ENCODE results near the gene TMEM259. TPM values are rescaled to one million over a fixed set of nuclear protein-coding genes. Genes with fewer than 3 reads are reported as not detected.

TMEM259 gene
- total RNA-seq, 1 experiment from 2014 or later = 171 TPM

DNA sequence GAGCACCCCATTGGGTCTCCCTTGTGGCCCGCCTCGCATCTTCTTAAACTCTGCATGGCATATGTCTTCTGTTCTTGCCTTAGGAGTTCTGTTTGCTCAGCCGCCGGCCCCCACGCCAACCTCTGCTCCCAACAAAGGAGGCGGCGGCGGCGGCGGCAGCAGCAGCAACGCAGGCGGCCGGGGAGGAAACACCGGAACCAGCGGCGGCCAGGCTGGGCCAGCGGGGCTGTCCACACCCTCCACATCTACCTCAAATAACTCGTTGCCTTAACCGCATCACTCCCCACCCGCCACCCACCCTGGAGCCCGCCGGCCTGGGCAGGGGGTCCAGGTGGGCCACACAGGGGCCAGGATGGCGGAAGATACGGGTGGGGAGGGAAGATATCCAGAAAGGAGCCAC, 49.1 kb downstream of the TMEM259 start:
- no peak overlapping the region for H2BK120ac ChIP-seq (ENCODE audit: low read depth, low read length, poor library complexity, severe bottlenecking)

More for the DNA sequence above, 49.1 kb downstream of the TMEM259 start:
- H4K8ac ChIP-seq (replicated peaks; ENCODE audit: insufficient read length, low read depth, low read length) = no peak overlapping the region
- H3K27ac Mint-ChIP-seq = no peak overlapping the region
- H2BK5ac ChIP-seq (ENCODE audit: insufficient read length, low read length) = no peak overlapping the region
- peaks cover 0 to 12% of the 10 kb centered on the region in 2 experiments; a peak in 1 of 4 replicates for H3K4me1 Mint-ChIP-seq
- H2AK5ac ChIP-seq (ENCODE audit: insufficient read length, low read length) = no peak overlapping the region
- H3K18ac ChIP-seq (ENCODE audit: insufficient read length, low read depth, low read length) = no peak overlapping the region
- peaks cover 7% of the 10 kb centered on the region for H3K9me3 ChIP-seq (ENCODE audit: control insufficient read depth, low read depth, low read length)
- no peak overlapping the region for H3T11ph ChIP-seq (ENCODE audit: low read length)
- H2BK15ac ChIP-seq (ENCODE audit: low read depth, low read length) = no peak overlapping the region
- H3K14ac ChIP-seq (ENCODE audit: insufficient read depth, low read length) = no peak overlapping the region
- no peaks in the 10 kb centered on the region for H3K27me3 ChIP-seq (ENCODE audit: insufficient read depth, low read length)
- no peak overlapping the region for H3K56ac ChIP-seq (ENCODE audit: insufficient read length, low read depth, low read length)
- H3K23me2 ChIP-seq (ENCODE audit: insufficient read length, low read depth, low read length, poor library complexity, severe bottlenecking) = no peaks in the 10 kb centered on the region
- peaks cover 9 to 17% of the 10 kb centered on the region in 2 experiments for H3K9me3 Mint-ChIP-seq
- no peak overlapping the region for H3K4me3 Mint-ChIP-seq
- WGBS (ENCODE audit: extremely low coverage, insufficient read length, low lambda C conversion rate) = no CpG with 5 or more reads among the region's 24 CpGs
- H4K91ac ChIP-seq (ENCODE audit: insufficient read length, low read depth, low read length) = no peak overlapping the region
- TF ChIP-seq, protein P1, sequence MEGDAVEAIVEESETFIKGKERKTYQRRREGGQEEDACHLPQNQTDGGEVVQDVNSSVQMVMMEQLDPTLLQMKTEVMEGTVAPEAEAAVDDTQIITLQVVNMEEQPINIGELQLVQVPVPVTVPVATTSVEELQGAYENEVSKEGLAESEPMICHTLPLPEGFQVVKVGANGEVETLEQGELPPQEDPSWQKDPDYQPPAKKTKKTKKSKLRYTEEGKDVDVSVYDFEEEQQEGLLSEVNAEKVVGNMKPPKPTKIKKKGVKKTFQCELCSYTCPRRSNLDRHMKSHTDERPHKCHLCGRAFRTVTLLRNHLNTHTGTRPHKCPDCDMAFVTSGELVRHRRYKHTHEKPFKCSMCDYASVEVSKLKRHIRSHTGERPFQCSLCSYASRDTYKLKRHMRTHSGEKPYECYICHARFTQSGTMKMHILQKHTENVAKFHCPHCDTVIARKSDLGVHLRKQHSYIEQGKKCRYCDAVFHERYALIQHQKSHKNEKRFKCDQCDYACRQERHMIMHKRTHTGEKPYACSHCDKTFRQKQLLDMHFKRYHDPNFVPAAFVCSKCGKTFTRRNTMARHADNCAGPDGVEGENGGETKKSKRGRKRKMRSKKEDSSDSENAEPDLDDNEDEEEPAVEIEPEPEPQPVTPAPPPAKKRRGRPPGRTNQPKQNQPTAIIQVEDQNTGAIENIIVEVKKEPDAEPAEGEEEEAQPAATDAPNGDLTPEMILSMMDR (conservative IDR thresholded peaks at IDR 0.05) = no peak
- no peak overlapping the region for H4K5ac ChIP-seq (ENCODE audit: insufficient read length, low read depth, low read length)
- no peak overlapping the region for H3K9ac ChIP-seq (ENCODE audit: extremely low read depth, insufficient read length, low read length)
- DNase-seq = no peak
- no peak overlapping the region for H2BK12ac ChIP-seq (ENCODE audit: insufficient read length, low read depth, low read length)
- H2AFZ ChIP-seq (ENCODE audit: low read length) = no peak overlapping the region
- H4K20me1 ChIP-seq (ENCODE audit: control insufficient read depth, insufficient read depth, insufficient read length) = peaks cover 2% of the 10 kb centered on the region
- H3K4me1 ChIP-seq (ENCODE audit: insufficient read depth, low read length) = no peaks in the 10 kb centered on the region
- peaks cover 39 to 47% (median 47%) of the 10 kb centered on the region in 3 experiments for H3K36me3 Mint-ChIP-seq (ENCODE audit: insufficient read depth in 1 of 3, low read depth in 3 of 3)
- H3K27ac ChIP-seq (ENCODE audit: insufficient read length, low read depth, low read length) = no peak overlapping the region
- H3K4ac ChIP-seq (ENCODE audit: low read depth, low read length) = no peak overlapping the region
- H3K27me3 Mint-ChIP-seq (ENCODE audit: low read depth) = no peaks in the 10 kb centered on the region
- H3K79me1 ChIP-seq (ENCODE audit: insufficient read depth, low read depth, low read length, poor library complexity, severe bottlenecking) = no peaks in the 10 kb centered on the region
- no peak overlapping the region for H2BK20ac ChIP-seq (ENCODE audit: low read depth, low read length, poor library complexity, severe bottlenecking)
- no peaks in the 10 kb centered on the region for H3K79me2 ChIP-seq (ENCODE audit: insufficient read depth, low read length)
- no peak overlapping the region for H3K23ac ChIP-seq (ENCODE audit: insufficient read length, low read depth, low read length)
- H3K4me2 ChIP-seq (ENCODE audit: insufficient read depth, insufficient read length, low read length) = no peak overlapping the region

Measured in H9 (cell line).